B cell (primary cell): ENCODE results near the gene ADAMTS17. TPM values are rescaled to one million over a fixed set of nuclear protein-coding genes. Genes with fewer than 3 reads are reported as not detected.

Source experiments
- ATAC-seq: fragments of 200-7000 bp; cut with Tn5 transposase; one replicate; pipeline ENCODE4 v1.10.0; 2021; ENCODE audit warnings: low read depth, mild to moderate bottlenecking, moderate number of reproducible peaks, moderate library complexity
- CTCF ChIA-PET: fragments of 350-600 bp; sonication (Branson Sonifier 250); formaldehyde crosslinking; loops from one replicate; lab custom pipeline; 2021; ENCODE audit warnings: antibody characterized with exemption, inconsistent platforms; lab: Charles Lee
- POLR2A ChIA-PET: fragments of 350-600 bp; sonication (Branson Sonifier 250); formaldehyde crosslinking; loops from one replicate; lab custom pipeline; 2021; ENCODE audit warnings: antibody characterized with exemption; lab: Charles Lee
- DNase-seq: peaks from one replicate; pipeline ENCODE4 v3.0.0; 2013
- H2AFZ ChIP-seq: 2 replicates; pipeline ENCODE4 v1.6.1; 2012; ENCODE audit warnings: mild to moderate bottlenecking, low read depth, low read length; ENCODE audit not compliant: insufficient read depth, poor library complexity, severe bottlenecking
- H3K27ac ChIP-seq, 2 donors: 1 replicate in 1 of 2; 2 replicates in 1 of 2; pipeline ENCODE4 v1.5.1; 2012 to 2013; ENCODE audit warnings: low read length in 2 of 2, mild to moderate bottlenecking in 2 of 2, moderate library complexity in 1 of 2
- H3K27me3 ChIP-seq, 4 experiments: fragments of 200-600 bp in 1 of 4; sonication (generic) in 1 of 4; replicated peaks in 1 of 4; 1 replicate in 2 of 4; 2 replicates in 2 of 4; pipeline versions ENCODE4 v1.6.1 to v1.7.0; 2013 to 2016; ENCODE audit warnings: low read length in 3 of 4, mild to moderate bottlenecking in 2 of 4, mixed read lengths in 1 of 4, moderate library complexity in 1 of 4; ENCODE audit not compliant: insufficient read depth in 4 of 4, control insufficient read depth in 3 of 4; ENCODE audit errors: control extremely low read depth in 1 of 4
- H3K36me3 ChIP-seq, 2 experiments: replicated peaks in 1 of 2; 1 replicate in 1 of 2; 2 replicates in 1 of 2; pipeline versions ENCODE4 v1.6.1 to v1.7.1; 2013; ENCODE audit warnings: low read length in 1 of 2; ENCODE audit not compliant: insufficient read depth in 2 of 2, control insufficient read depth in 1 of 2; ENCODE audit errors: control extremely low read depth in 1 of 2, extremely low read depth in 1 of 2
- H3K4me1 ChIP-seq, 2 donors: fragments of 200-600 bp in 1 of 2; sonication (generic) in 1 of 2; 1 replicate in 1 of 2; 2 replicates in 1 of 2; pipeline versions ENCODE4 v1.5.1 to v1.6.1; 2013 to 2017; ENCODE audit warnings: low read length in 2 of 2; ENCODE audit not compliant: control insufficient read depth in 2 of 2, insufficient read depth in 2 of 2
- H3K4me2 ChIP-seq: replicated peaks from 2 replicates; pipeline ENCODE3; 2012; ENCODE audit warnings: mild to moderate bottlenecking, low read depth, low read length; ENCODE audit not compliant: poor library complexity, severe bottlenecking
- H3K4me3 ChIP-seq, 5 experiments: fragments of 200-600 bp in 1 of 5; sonication (generic) in 1 of 5; 1 replicate in 3 of 5; 2 replicates in 2 of 5; pipeline versions ENCODE4 v1.5.1 to v1.7.0; 2011 to 2016; ENCODE audit warnings: low read length in 4 of 5, mild to moderate bottlenecking in 4 of 5, low read depth in 2 of 5, control low read depth in 1 of 5, moderate library complexity in 1 of 5; ENCODE audit not compliant: insufficient read depth in 1 of 5; ENCODE audit errors: control extremely low read depth in 1 of 5, extremely low read depth in 1 of 5
- H3K79me2 ChIP-seq: fragments of 200-600 bp; sonication (generic); one replicate; pipeline ENCODE4 v1.6.0; 2016; ENCODE audit warnings: low read length; ENCODE audit not compliant: control insufficient read depth, insufficient read depth
- H3K9ac ChIP-seq: fragments of 200-600 bp; sonication (generic); 2 replicates; pipeline ENCODE4 v1.6.1; 2017; ENCODE audit warnings: mild to moderate bottlenecking, low read length, moderate library complexity
- H3K9me3 ChIP-seq, 3 donors: one replicate each; pipeline versions ENCODE4 v1.6.1 to v1.7.1; 2013; ENCODE audit warnings: low read length in 2 of 3; ENCODE audit not compliant: control insufficient read depth in 2 of 3, insufficient read depth in 1 of 3; ENCODE audit errors: control extremely low read depth in 1 of 3
- H4K20me1 ChIP-seq: 2 replicates; pipeline ENCODE4 v1.6.0; 2012; ENCODE audit warnings: mild to moderate bottlenecking, low read length; ENCODE audit not compliant: insufficient read depth, control insufficient read depth, poor library complexity, severe bottlenecking
- H3K27ac Mint-ChIP-seq: one replicate; pipeline ENCODE4 v1.8.0; 2021; ENCODE audit warnings: mixed read lengths
- H3K27me3 Mint-ChIP-seq: one replicate; pipeline ENCODE4 v1.8.0; 2021; ENCODE audit warnings: mixed read lengths
- H3K4me1 Mint-ChIP-seq: one replicate; pipeline ENCODE4 v1.8.0; 2021; ENCODE audit warnings: mixed read lengths
- H3K4me3 Mint-ChIP-seq: one replicate; pipeline ENCODE4 v1.8.0; 2021; ENCODE audit warnings: mixed read lengths
- H3K9me3 Mint-ChIP-seq: one replicate; pipeline ENCODE4 v1.8.0; 2022; ENCODE audit warnings: mixed read lengths; ENCODE audit not compliant: insufficient read depth
- EZH2 ChIP-seq: IDR thresholded peaks from 2 replicates; pipeline ENCODE4 v1.6.1; 2012; ENCODE audit warnings: borderline replicate concordance, low read depth, mild to moderate bottlenecking, moderate library complexity, low read length; ENCODE audit not compliant: insufficient read depth, poor library complexity, severe bottlenecking
- WGBS: methylation state at CpG from one replicate; pipeline ENCODE4 v1.1.5; 2013; ENCODE audit warnings: missing lambda C conversion rate; ENCODE audit not compliant: insufficient coverage; 5-methylcytosine and 5-hydroxymethylcytosine counted together
- intact Hi-C: fragments of 100-400 bp; cut with micrococcal nuclease; formaldehyde crosslinking; loops from one replicate; pipeline ENCODE4 v1.10.0; 2022
- polyA plus RNA-seq: library from polyadenylated mRNA; depleted of rRNA; stranded (reverse); fragments of >200 nt; gene quantifications from 2 replicates; pipeline ENCODE4 v1.2.3, GENCODE V29; 2012
- total RNA-seq, 2 donors: library from RNA; stranded (reverse); fragments of 120-200 nt in 1 of 2; gene quantifications; 1 replicate in 1 of 2; 2 replicates in 1 of 2; pipeline versions ENCODE4 v1.2.3 to v1.2.4, GENCODE V29; 2013 to 2022
- TF ChIP-seq, protein P1 (sequence below): fragments of 200-600 bp; IDR thresholded peaks from one replicate; pipeline ENCODE4 v1.8.0; 2022; ENCODE audit warnings: antibody characterized with exemption, mild to moderate bottlenecking

ADAMTS17 gene
- total and polyA plus RNA-seq, 2 donors (not counting 1 experiment from before 2014, with no cell fraction given): 0.10 TPM; not detected in 1

DNA sequence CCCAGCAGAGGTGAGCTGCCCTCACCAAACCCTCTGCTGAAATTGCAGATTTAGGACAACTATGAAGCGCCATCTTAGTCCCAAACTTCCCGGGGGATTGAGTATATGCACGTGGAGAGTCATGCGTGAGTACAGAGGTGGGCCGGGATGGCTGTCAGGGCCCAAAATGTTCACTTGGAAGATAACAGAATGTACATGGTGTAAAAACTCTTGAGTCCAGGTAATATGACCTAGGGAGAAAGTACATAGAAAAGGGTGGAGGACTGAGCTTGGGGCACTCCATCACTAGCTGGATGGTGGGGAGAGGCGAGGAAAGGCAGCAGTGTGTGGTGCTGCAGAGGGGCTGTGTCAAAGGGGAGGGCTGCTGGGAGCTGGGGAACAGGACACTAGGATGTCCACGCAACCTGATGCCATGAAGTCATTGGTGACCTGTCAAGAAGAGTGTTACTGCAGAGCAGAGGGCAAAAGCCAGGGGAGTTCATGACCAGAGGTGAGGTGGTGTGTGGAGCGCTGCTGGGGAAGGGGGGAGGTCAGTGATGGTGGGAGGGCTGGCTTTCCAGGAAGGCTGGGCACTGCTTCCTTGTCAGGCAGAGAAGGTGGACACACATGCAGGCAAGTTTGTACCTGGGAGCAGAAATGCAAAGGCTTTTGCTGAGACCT, 372.4 kb downstream of the ADAMTS17 start:
- no peaks in the 10 kb centered on the region for H3K4me1 ChIP-seq
- TF ChIP-seq, protein P1, sequence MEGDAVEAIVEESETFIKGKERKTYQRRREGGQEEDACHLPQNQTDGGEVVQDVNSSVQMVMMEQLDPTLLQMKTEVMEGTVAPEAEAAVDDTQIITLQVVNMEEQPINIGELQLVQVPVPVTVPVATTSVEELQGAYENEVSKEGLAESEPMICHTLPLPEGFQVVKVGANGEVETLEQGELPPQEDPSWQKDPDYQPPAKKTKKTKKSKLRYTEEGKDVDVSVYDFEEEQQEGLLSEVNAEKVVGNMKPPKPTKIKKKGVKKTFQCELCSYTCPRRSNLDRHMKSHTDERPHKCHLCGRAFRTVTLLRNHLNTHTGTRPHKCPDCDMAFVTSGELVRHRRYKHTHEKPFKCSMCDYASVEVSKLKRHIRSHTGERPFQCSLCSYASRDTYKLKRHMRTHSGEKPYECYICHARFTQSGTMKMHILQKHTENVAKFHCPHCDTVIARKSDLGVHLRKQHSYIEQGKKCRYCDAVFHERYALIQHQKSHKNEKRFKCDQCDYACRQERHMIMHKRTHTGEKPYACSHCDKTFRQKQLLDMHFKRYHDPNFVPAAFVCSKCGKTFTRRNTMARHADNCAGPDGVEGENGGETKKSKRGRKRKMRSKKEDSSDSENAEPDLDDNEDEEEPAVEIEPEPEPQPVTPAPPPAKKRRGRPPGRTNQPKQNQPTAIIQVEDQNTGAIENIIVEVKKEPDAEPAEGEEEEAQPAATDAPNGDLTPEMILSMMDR: no peak
- TF ChIP-seq EZH2: no peak
- H3K27me3 ChIP-seq: no peaks in the 10 kb centered on the region
- Mint-ChIP-seq H3K27me3 (peaks cover 11% of the 10 kb centered on the region), H3K4me1 (no peaks in the 10 kb centered on the region), H3K9me3 (no peaks in the 10 kb centered on the region), H3K27ac (no peak overlapping the region), H3K4me3 (no peak overlapping the region)
- H3K9ac ChIP-seq: no peak overlapping the region
- no peak overlapping the region for H3K27ac ChIP-seq
- no peak for ATAC-seq
- no peak overlapping the region for H2AFZ ChIP-seq
- no peaks in the 10 kb centered on the region for H4K20me1 ChIP-seq
- ChIA-PET CTCF (no interaction called here), POLR2A (no interaction called here)
- H3K9me3 ChIP-seq: no peaks in the 10 kb centered on the region
- intact Hi-C loops: no loop called here
- H3K4me2 ChIP-seq: no peak overlapping the region
- DNase-seq: no peak
- no peak overlapping the region for H3K4me3 ChIP-seq
- 88% methylated on average over 8 of the region's 8 CpGs for WGBS
- no peaks in the 10 kb centered on the region for H3K79me2 ChIP-seq
- no peaks in the 10 kb centered on the region for H3K36me3 ChIP-seq

DNA sequence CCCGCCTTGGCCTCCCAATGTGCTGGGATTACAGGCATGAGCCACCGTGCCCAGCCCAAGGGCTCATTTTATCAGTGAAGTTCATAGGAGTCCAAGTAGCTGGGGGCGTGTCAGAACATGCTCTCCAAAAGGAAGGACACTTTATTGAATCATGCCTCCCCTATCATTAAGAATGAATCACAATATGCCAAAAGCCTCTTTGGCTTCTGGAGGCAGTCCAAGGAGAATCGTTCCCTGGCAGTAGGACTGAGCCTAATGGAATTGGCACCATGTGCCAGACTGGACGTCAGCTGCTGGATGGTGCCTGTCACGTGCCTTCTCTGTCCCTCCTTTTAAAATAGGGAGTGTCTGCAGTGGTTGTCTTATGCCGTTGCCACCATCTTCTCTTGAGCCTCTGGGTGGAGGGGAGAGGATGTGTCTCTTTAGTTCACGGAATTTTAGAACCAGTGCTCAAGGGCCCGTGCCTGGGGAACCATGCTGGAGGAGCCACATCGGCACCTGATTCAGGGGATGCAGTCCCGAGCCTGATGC, 373.9 kb downstream of the ADAMTS17 start:
- CTCF ChIA-PET: no interaction called here
- H3K4me1 Mint-ChIP-seq: no peaks in the 10 kb centered on the region
- no peak overlapping the region for H2AFZ ChIP-seq

More for the DNA sequence above, 373.9 kb downstream of the ADAMTS17 start:
- no peaks in the 10 kb centered on the region for H3K9me3 ChIP-seq
- POLR2A ChIA-PET: no interaction called here
- no peaks in the 10 kb centered on the region for H3K36me3 ChIP-seq
- ATAC-seq (no peak), DNase-seq (no peak)
- H3K79me2 ChIP-seq: no peaks in the 10 kb centered on the region
- Mint-ChIP-seq H3K4me3 (no peak overlapping the region), H3K9me3 (no peaks in the 10 kb centered on the region), H3K27me3 (peaks cover 11% of the 10 kb centered on the region), H3K27ac (no peak overlapping the region)
- no peak overlapping the region for H3K4me3 ChIP-seq
- H3K9ac ChIP-seq: no peak overlapping the region
- no peaks in the 10 kb centered on the region for H3K27me3 ChIP-seq
- TF ChIP-seq EZH2: no peak
- TF ChIP-seq, protein P1: no peak
- H3K4me1 ChIP-seq: no peaks in the 10 kb centered on the region
- no peak overlapping the region for H3K4me2 ChIP-seq
- no peak overlapping the region for H3K27ac ChIP-seq
- WGBS: 84% methylated on average over 9 of the region's 11 CpGs
- no peaks in the 10 kb centered on the region for H4K20me1 ChIP-seq
- intact Hi-C loops: no loop called here
